ENCODE measurements around the gene PIK3R3.

- TF ChIP-seq ETS1 (conservative IDR thresholded peaks at IDR 0.05; ENCODE audit: control insufficient read depth, low read depth, low read length) (no peak), CTCF (IDR thresholded peaks at IDR 0.05 in 2 of 3, conservative IDR thresholded peaks at IDR 0.05 in 1 of 3; ENCODE audit: insufficient read depth in 2 of 3, low read depth in 1 of 3, low read length in 3 of 3) (no peak; a peak in 1 of 6 replicates), RBM17 (IDR thresholded peaks at IDR 0.05; ENCODE audit: borderline replicate concordance, low read depth, low read length) (no peak), PATZ1 (CRISPR knock-in tag; IDR thresholded peaks at IDR 0.05; ENCODE audit: borderline replicate concordance) (no peak), ESRRB (CRISPR knock-in tag; IDR thresholded peaks at IDR 0.05; ENCODE audit: borderline replicate concordance) (no peak), DIDO1 (tag; IDR thresholded peaks at IDR 0.05; ENCODE audit: low read depth) (no peak), EP300 (IDR thresholded peaks at IDR 0.05; ENCODE audit: low read length) (peak; percentile 14; the same call in 1 of the 2 replicates), HCFC1 (IDR thresholded peaks at IDR 0.05; ENCODE audit: low read depth, low read length) (no peak), POLR2AphosphoS5 (IDR thresholded peaks at IDR 0.05; ENCODE audit: control insufficient read depth, insufficient read depth, low read depth, low read length) (no peak), ATF2 (CRISPR knock-in tag; IDR thresholded peaks at IDR 0.05) (no peak), ZFX (CRISPR knock-in tag; IDR thresholded peaks at IDR 0.05) (no peak), ATF7 (IDR thresholded peaks at IDR 0.05) (no peak), JUN (IDR thresholded peaks at IDR 0.05; ENCODE audit: borderline replicate concordance, low read depth, low read length) (no peak), JUN (CRISPR knock-in tag; IDR thresholded peaks at IDR 0.05; ENCODE audit: borderline replicate concordance) (no peak), TAF9B (IDR thresholded peaks at IDR 0.05; ENCODE audit: partially characterized antibody) (no peak)
These were observed 78.7 kb downstream of the PIK3R3 start for GRCh38 chr1:46053734-46054133.

All from K562 (cell line).